GM19025 (cell line): ENCODE data around the gene H6PD.

ENCODE experiments used
- ATAC-seq: cut with Tn5 transposase; IDR thresholded peaks from one replicate; pipeline ENCODE4 v1.9.1; 2021; ENCODE audit warnings: mild to moderate bottlenecking, low read depth, moderate library complexity; ENCODE audit not compliant: unreplicated experiment

Gene H6PD

GRCh38 chr1:9203511-9203982 lies 31.0 kb upstream of the H6PD start:
- no peak for ATAC-seq

- no peak for ATAC-seq
Observed at GRCh38 chr1:9204156-9204720, 30.3 kb upstream of the H6PD start.

- no peak for ATAC-seq
Observed at GRCh38 chr1:9207086-9207485, 27.5 kb upstream of the H6PD start.

GRCh38 chr1:9207715-9208114 lies 26.9 kb upstream of the H6PD start:
- ATAC-seq: no peak

- ATAC-seq: no peak
Observed at GRCh38 chr1:9211291-9211811, 23.2 kb upstream of the H6PD start.

- ATAC-seq: no peak
Observed at GRCh38 chr1:9212735-9213134, 21.8 kb upstream of the H6PD start.

- no peak for ATAC-seq
Observed at GRCh38 chr1:9213956-9214355, 20.6 kb upstream of the H6PD start.

GRCh38 chr1:9218917-9219316 lies 15.7 kb upstream of the H6PD start:
- no peak for ATAC-seq

- no peak for ATAC-seq
Observed at GRCh38 chr1:9222846-9223625, 11.5 kb upstream of the H6PD start.

GRCh38 chr1:9224664-9225410 lies 9.7 kb upstream of the H6PD start:
- no peak for ATAC-seq

- no peak for ATAC-seq
Observed at GRCh38 chr1:9225411-9225785, 9.2 kb upstream of the H6PD start.

- ATAC-seq: no peak
Observed at GRCh38 chr1:9228609-9229008, 6.0 kb upstream of the H6PD start.

- ATAC-seq: no peak
Observed at GRCh38 chr1:9229549-9229948, 5.0 kb upstream of the H6PD start.

GRCh38 chr1:9230869-9231533 lies 3.6 kb upstream of the H6PD start:
- ATAC-seq: no peak

- ATAC-seq: no peak
Observed at GRCh38 chr1:9231648-9232332, 2.8 kb upstream of the H6PD start.

GRCh38 chr1:9233241-9233941 lies 1.2 kb upstream of the H6PD start:
- ATAC-seq: no peak

GRCh38 chr1:9233942-9234222 lies 692 bp upstream of the H6PD start:
- ATAC-seq: no peak

GRCh38 chr1:9235096-9235459 lies 504 bp downstream of the H6PD start:
- no peak for ATAC-seq

- ATAC-seq: no peak
Observed at GRCh38 chr1:9235560-9235959, 986 bp downstream of the H6PD start.

- ATAC-seq: no peak
Observed at GRCh38 chr1:9238134-9238533, 3.6 kb downstream of the H6PD start.
